GM21717 (cell line): ENCODE data around the gene IGFBP5.

Experiments
- ATAC-seq: cut with Tn5 transposase; IDR thresholded peaks from one replicate; pipeline ENCODE4 v1.9.1; 2021; ENCODE audit warnings: mild to moderate bottlenecking, moderate library complexity; ENCODE audit not compliant: unreplicated experiment

Gene IGFBP5

DNA sequence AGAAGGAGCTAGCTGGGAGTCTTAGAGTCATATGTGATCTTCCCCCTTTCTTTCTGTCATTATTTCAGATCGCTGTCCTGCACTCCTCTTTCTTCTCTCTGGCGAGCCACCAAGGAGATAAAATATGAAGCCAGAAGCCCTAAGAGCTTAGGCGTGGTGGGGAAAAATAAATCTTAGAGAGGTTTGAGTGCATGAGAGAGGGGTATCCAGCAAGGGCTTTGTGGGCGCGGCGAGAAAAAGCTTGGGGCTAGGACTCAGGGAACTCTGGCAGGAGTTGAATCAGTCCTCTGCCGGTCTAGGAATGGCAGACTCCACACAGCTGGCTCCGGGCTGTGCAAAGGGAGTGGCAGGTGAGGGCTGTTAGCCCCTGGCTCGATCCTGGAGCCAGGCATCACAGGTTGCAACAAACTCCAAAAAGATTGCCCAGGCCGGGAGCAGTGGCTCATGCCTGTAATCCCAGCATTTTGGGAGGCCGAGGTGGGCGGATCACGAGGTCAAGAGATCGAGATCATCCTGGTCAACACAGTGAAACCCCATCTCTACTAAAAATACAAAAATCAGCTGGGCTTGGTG, 20.1 kb upstream of the IGFBP5 start:
- no peak for ATAC-seq

DNA sequence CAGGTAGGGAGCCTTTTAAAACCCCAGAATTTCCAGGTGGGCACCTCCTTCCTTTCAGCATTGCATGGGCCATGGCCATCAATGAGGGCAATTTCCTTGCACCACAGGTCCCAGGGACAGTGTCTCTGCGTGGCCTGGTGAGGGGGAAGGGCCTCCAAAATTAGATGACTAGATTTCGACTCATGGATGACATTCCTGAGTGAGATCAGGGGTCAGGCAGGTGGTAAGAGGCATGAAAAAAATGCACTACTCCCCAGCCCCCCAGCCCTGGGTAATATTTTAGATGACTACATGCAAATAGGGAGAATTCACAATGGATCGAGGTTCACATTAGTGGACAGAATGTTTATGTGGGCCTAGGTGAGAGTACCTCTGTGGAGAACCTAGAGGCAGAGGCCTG, 19.0 kb upstream of the IGFBP5 start:
- no peak for ATAC-seq

DNA sequence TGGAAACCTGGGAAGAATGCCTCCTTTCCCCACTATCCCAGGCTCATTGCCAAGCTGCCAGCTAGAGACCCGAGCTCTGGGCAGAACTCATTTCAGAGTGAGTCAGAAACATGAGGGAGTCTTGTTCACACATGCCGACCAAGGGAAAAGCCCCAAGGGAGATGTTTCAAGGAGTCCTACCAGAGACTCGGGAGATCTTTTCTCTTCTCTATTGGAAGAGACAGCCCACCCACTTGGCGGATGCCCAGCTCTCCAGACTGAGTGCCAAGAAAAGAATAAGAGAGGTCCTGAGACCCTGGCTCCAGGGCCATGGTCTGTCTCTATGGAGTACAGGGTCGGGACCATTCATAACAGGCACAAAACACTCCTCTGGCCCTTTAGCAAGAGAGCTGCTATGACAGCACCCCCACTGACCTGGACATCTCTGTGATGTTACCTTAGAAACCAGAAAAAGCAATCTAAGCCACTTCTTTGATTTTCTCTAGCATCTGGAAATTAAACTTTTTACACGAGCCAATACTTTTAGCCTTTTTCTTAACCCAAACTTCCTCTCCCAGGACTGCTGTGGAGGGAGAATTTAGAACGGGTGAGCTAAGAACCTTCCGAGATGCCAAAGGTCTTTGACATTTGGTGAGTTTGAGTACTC, 18.5 kb upstream of the IGFBP5 start:
- ATAC-seq: no peak

GRCh38 chr2:216711348-216711747, 16.0 kb upstream of the IGFBP5 start:
- ATAC-seq: no peak

GRCh38 chr2:216710551-216711301, 15.4 kb upstream of the IGFBP5 start:
- no peak for ATAC-seq

GRCh38 chr2:216702756-216703155, 7.4 kb upstream of the IGFBP5 start:
- no peak for ATAC-seq

GRCh38 chr2:216701544-216701943, 6.2 kb upstream of the IGFBP5 start:
- ATAC-seq: no peak

- no peak for ATAC-seq
Measured at GRCh38 chr2:216700781-216701180, 5.4 kb upstream of the IGFBP5 start.

DNA sequence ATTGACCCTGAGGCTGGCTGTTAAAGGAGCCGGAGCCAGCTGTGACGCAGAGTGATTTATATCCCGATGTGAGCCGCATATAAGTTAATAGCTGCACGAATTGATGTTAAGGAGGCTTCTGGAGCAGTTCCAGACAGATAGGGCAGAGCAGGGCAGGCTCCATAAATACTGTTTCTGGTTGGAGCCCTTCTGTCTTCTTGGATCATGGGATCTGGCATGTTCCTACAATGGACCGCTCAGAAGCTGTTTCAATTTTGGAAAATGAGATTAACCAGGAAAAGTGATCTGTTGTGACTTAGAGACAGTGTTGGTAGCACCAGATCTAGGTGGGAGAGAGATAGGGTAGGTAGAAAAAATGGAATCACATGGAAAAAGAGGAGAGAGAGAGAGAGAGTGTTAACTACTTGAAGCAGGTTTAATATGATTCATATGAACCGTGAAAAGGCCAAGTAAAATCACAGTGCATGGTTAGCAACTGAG, 4.8 kb upstream of the IGFBP5 start:
- no peak for ATAC-seq

GRCh38 chr2:216698895-216699294, 3.5 kb upstream of the IGFBP5 start:
- ATAC-seq: no peak

DNA sequence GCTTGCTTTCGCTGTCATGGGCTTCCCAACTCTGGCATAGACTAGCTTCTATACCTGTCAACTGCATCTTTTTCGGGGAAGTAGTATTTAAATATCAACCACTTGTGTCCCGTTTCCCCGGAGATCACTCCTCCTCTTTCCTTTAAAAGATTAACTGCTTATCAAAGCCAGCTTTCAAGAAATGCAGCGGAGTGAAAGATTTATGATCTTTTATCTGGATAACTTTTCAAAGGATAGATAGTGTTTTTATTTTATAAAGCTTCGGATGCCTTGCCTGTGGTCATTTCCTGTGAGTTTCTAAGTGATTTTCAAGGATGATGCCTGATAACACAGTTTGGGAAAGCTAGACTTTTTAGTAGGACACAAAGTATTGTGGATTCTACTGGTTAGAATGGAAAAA, 2.9 kb upstream of the IGFBP5 start:
- ATAC-seq: no peak

DNA sequence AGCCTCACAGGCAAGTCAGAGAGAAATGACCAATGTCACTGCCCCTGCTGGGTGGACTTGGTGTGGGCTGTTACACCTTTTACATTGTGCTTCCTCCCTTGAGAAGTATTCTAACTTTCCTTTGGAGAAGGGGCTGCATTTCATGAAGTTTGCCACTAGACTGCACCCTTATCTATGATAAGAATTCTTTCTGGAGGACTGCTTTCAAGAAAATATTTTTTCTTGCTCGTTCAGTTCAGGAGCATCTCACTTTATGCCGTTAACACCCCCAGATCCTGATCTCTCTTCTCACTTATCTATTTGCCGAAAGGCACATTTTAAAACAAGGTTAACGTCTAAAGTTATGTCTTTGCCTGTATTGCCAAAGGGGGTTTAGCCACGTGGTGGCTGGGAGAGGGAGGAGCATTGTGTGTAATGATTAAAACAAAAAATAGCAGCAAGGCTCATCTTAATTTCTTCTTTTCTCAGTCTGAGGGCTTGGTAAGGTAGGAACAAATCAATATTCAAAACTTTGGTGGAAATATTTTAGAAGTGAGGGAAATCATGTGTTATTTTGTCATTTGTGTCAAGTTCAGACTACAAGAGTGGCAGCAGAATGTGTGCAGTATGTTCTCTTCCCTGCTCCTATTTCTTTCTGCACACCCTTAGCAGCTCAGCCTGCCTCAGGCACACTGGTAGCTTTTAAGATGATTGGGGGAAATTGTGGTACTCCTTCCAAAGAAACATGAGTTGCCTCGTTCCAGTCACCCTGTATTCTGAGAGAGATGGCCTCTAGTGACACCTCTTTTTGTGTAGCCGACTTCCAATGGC, 1.6 kb upstream of the IGFBP5 start:
- no peak for ATAC-seq

DNA sequence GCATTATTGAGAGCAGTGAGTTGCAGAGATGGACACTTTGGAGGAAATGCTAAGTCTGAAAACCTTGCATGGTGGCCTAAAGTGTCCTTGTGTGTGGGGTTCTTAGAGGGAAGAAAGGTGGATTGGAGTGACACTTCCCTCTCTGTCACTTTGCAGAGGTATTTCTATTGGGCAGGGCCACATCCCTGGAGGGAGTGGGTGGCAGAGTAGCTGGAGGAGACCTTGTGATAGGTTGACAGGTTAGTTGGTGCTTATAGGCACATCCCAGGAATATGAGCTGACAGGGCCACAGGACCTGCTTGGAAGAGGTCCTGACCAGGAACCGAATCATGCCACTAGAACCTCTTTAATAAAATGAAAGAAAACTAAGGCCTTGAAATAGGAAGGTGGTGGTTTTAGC, 972 bp upstream of the IGFBP5 start:
- ATAC-seq: no peak

GRCh38 chr2:216694826-216695217, 527 bp downstream of the IGFBP5 start:
- no peak for ATAC-seq

- no peak for ATAC-seq
Measured at GRCh38 chr2:216694082-216694825, 1.1 kb downstream of the IGFBP5 start.

DNA sequence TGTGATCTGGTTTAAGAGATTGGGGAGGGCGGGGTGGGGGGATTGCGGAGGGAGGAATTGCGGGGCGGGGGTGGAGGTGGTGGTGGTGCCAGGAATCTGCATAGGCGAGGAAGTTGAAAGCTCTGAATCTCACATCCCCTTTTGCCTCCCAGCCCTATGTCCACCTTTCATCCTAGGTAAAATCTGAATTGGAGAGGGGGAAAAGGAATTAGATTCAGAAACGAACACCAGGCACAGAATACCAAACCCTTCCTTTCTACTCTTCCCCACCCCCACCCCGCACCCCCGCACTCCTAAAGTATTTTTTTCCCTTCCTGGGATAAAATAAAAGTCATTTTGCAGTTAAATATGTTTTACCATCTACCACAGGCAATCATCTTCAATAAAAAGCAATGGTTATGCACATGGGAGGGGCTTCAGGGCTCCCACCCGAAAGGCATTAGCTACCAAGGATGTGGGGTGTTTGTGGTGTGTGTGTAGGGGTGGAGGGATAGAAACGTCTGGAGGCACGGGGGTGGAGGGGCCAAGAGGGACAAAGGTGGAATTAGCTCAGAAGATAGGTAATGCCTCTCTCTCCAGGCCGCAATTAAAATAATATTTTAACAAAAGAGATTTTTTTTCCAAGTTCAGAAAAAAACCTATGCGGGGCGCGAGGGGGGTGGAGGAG, 1.8 kb downstream of the IGFBP5 start:
- ATAC-seq: no peak

DNA sequence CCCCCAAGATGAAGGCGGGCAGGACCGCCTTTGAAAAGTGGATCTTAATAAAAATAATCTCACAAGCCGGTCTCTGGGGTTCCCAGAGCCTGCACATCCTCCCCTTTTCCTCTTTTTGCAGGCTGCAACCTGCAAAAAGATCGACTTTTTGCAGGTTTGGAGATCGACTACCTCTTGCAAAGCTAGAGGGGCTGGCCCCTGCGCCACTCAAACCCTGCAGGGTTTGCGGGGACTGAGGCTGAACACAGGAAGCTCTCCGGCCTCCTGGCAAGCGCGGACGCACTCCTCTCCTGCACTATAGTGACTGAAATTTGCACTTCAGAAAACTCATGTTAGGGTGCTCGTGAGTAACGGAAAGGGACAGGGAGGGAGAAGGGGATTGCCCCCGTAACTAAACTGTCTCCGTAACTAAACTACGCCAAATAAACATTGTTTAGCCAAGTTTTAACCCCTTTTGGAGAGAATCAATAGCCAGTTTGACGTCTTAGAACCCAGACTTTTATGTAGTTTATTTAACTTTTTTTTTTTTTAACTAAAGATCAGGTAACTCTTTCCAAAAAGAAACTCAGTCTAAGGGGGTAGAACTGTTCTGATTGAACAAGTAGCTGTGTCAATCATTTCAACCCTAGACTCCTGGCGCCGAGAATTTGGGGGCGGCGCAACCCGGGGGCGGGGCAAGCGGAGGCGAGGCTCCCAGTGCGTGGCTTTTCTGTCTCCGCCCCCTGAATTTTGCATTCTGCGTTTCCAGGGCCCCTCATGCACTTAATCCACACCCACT, 2.5 kb downstream of the IGFBP5 start:
- no peak for ATAC-seq

GRCh38 chr2:216690853-216691741, 4.3 kb downstream of the IGFBP5 start:
- no peak for ATAC-seq
